Measurements from ENCODE around the gene GARIN3. TPM values are rescaled to one million over a fixed set of nuclear protein-coding genes. Genes with fewer than 3 reads are reported as not detected.

GARIN3 gene
- total RNA-seq, 1 experiment from 2014 or later = not detected

DNA sequence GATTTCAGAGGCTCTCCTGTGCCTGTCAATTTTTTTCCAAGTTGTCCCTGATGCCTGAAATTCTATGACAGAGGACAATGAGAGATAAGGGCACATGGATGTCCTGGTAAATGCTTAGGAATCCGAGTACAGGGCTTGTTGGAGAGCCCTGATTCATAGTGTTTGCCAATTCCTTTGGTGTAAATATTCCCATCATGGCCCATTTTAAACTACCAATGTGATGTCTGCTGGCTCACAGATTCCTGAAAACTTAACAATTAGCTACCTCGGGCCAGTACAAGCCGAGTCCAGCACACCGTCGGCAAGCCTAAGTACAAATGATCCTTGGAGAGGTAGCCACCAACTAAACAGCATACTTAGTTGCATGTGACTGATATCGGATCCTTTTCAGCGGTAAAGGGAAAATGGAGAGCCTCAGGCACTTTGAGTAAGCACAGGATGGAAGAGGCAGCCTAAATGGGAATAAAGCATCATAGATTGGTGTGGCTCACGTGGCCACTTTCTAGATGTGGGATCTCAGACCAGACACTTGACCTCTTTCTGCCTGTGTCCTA is 18.1 kb upstream of the GARIN3 start:
- no peaks in the 10 kb centered on the region for H4K20me1 ChIP-seq (ENCODE audit: control insufficient read depth, insufficient read depth, insufficient read length)
- peaks cover 5% of the 10 kb centered on the region; the same call in 1 of the 2 replicates for H3K27me3 ChIP-seq (ENCODE audit: insufficient read depth, low read length)
- no peaks in the 10 kb centered on the region; a peak in 1 of 7 replicates for H3K36me3 Mint-ChIP-seq (ENCODE audit: insufficient read depth in 1 of 3, low read depth in 3 of 3)
- H2BK15ac ChIP-seq (ENCODE audit: low read depth, low read length) = no peak overlapping the region
- no peaks in the 10 kb centered on the region for H3K79me2 ChIP-seq (ENCODE audit: insufficient read depth, low read length)
- H2BK20ac ChIP-seq (ENCODE audit: low read depth, low read length, poor library complexity, severe bottlenecking) = no peak overlapping the region
- H3K4me3 Mint-ChIP-seq = no peak overlapping the region
- H2BK120ac ChIP-seq (ENCODE audit: low read depth, low read length, poor library complexity, severe bottlenecking) = no peak overlapping the region
- H2BK5ac ChIP-seq (ENCODE audit: insufficient read length, low read length) = no peak overlapping the region
- H3K4ac ChIP-seq (ENCODE audit: low read depth, low read length) = no peak overlapping the region
- no peak overlapping the region for H3K9ac ChIP-seq (ENCODE audit: extremely low read depth, insufficient read length, low read length)
- peaks cover 94% of the 10 kb centered on the region for H3K27me3 Mint-ChIP-seq (ENCODE audit: low read depth)
- no peak overlapping the region for H3K27ac ChIP-seq (ENCODE audit: insufficient read length, low read depth, low read length)
- no peaks in the 10 kb centered on the region for H3K9me3 ChIP-seq (ENCODE audit: control insufficient read depth, low read depth, low read length)
- no peak overlapping the region for H2BK12ac ChIP-seq (ENCODE audit: insufficient read length, low read depth, low read length)
- no peak overlapping the region for H3K56ac ChIP-seq (ENCODE audit: insufficient read length, low read depth, low read length)
- H3K23me2 ChIP-seq (ENCODE audit: insufficient read length, low read depth, low read length, poor library complexity, severe bottlenecking) = no peaks in the 10 kb centered on the region
- no peak overlapping the region for H3K14ac ChIP-seq (ENCODE audit: insufficient read depth, low read length)
- no peak overlapping the region for H4K8ac ChIP-seq (replicated peaks; ENCODE audit: insufficient read length, low read depth, low read length)
- H3K4me1 ChIP-seq (ENCODE audit: insufficient read depth, low read length) = no peaks in the 10 kb centered on the region
- no peak overlapping the region for H3K4me2 ChIP-seq (ENCODE audit: insufficient read depth, insufficient read length, low read length)
- H2AK5ac ChIP-seq (ENCODE audit: insufficient read length, low read length) = no peak overlapping the region
- H4K5ac ChIP-seq (ENCODE audit: insufficient read length, low read depth, low read length) = no peak overlapping the region
- no peak overlapping the region for H2AFZ ChIP-seq (ENCODE audit: low read length)
- H3K18ac ChIP-seq (ENCODE audit: insufficient read length, low read depth, low read length) = no peak overlapping the region
- H4K91ac ChIP-seq (ENCODE audit: insufficient read length, low read depth, low read length) = no peak overlapping the region
- H3T11ph ChIP-seq (ENCODE audit: low read length) = no peak overlapping the region
- no peak overlapping the region for H3K23ac ChIP-seq (ENCODE audit: insufficient read length, low read depth, low read length)
- no peaks in the 10 kb centered on the region; a peak in 1 of 4 replicates for H3K4me1 Mint-ChIP-seq
- no peak overlapping the region for H3K27ac Mint-ChIP-seq
- WGBS (ENCODE audit: extremely low coverage, insufficient read length, low lambda C conversion rate) = no CpG with 5 or more reads among the region's 8 CpGs
- DNase-seq = no peak
- TF ChIP-seq, protein P1, sequence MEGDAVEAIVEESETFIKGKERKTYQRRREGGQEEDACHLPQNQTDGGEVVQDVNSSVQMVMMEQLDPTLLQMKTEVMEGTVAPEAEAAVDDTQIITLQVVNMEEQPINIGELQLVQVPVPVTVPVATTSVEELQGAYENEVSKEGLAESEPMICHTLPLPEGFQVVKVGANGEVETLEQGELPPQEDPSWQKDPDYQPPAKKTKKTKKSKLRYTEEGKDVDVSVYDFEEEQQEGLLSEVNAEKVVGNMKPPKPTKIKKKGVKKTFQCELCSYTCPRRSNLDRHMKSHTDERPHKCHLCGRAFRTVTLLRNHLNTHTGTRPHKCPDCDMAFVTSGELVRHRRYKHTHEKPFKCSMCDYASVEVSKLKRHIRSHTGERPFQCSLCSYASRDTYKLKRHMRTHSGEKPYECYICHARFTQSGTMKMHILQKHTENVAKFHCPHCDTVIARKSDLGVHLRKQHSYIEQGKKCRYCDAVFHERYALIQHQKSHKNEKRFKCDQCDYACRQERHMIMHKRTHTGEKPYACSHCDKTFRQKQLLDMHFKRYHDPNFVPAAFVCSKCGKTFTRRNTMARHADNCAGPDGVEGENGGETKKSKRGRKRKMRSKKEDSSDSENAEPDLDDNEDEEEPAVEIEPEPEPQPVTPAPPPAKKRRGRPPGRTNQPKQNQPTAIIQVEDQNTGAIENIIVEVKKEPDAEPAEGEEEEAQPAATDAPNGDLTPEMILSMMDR (conservative IDR thresholded peaks at IDR 0.05) = no peak
- H3K9me3 Mint-ChIP-seq = no peaks in the 10 kb centered on the region; a peak in 1 of 5 replicates
- H3K79me1 ChIP-seq (ENCODE audit: insufficient read depth, low read depth, low read length, poor library complexity, severe bottlenecking) = no peaks in the 10 kb centered on the region

All from H9 (cell line).